GM19395 (cell line): ENCODE data around the gene ZFP42.
"Not testable (repeated sequence)": the region's sequence is repeated elsewhere in the genome, so short reads cannot be mapped to it uniquely, and the experiment has no call there.

ENCODE experiments used
- ATAC-seq: cut with Tn5 transposase; IDR thresholded peaks from one replicate; pipeline ENCODE4 v1.9.1; 2021; ENCODE audit warnings: mild to moderate bottlenecking, moderate library complexity; ENCODE audit not compliant: unreplicated experiment

ZFP42 gene

DNA sequence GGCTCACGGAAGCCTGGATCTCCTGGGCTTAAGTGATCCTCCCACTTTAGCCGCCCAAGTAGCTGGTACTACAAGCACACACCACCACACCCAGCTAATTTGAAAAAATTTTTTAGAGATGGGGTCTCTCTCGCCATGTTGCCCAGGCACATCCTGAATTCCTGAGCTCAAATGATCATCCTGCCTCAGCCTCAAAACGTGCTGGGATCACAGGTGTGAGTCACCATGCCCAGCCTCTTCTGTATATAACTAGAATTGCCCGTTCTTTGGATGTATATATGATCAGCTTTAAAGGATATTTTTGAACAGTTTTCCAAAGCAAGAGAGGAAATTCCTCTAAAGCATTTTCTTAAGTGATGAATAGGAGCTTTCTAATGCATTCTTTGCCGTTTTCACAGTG is 22.7 kb downstream of the ZFP42 start:
- ATAC-seq = no peak

DNA sequence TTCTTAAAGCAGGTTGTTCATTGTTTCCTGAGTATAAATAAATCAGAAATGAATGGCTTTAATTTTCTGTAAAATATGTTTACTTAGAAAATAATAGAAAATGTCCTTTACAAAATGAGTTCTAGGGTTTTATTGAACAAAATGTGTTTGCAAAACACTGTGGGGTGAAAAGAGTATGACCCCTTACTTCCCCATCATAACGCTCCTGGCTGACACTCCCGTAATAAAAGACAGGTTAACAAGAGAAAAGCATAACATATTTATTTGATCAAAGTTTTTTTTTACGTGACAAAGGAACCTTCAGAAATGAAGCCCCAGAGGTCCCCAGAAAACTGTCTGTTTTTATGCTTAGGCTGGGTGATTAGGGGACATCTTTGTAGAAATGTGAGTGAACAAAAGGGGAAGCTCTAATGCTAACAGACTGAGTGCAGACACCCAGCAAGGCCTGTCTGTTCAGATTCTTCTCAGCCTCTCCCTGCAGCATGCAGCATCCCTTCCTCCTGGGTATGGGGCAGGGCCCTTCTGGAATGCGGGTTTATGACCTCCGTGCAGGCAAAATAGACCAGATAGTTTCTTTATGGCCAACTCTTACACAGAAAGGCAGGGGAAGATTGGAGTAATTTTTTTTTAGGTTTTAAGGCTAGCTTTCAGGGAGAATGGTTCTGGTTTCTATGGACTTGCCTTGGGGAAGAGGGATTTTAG is 26.1 kb downstream of the ZFP42 start:
- ATAC-seq = no peak

GRCh38 chr4:188023682-188024081 is 28.1 kb downstream of the ZFP42 start:
- ATAC-seq = no peak

DNA sequence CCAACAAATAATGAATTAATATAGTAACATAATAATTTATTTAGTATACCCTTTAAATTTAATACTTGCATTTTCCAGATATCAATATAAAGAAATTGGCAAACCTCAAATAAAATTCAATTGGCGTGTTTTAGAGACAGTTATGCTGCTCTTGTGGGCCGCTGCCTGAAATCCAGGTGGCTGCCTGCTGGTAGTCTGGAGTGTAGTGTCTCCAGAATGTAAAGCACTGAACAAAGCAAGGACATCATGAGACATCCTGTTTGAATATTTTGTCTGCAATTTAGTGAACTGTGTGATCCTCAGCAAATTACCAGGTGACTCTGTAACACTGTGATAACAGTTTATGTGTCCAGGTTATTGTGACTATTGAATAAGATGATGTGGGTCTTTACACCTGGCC is 29.9 kb downstream of the ZFP42 start:
- no peak for ATAC-seq

GRCh38 chr4:188029114-188029513 is 33.5 kb downstream of the ZFP42 start:
- no peak for ATAC-seq

- ATAC-seq = no peak
Measured at GRCh38 chr4:188030401-188030800, 34.8 kb downstream of the ZFP42 start.

DNA sequence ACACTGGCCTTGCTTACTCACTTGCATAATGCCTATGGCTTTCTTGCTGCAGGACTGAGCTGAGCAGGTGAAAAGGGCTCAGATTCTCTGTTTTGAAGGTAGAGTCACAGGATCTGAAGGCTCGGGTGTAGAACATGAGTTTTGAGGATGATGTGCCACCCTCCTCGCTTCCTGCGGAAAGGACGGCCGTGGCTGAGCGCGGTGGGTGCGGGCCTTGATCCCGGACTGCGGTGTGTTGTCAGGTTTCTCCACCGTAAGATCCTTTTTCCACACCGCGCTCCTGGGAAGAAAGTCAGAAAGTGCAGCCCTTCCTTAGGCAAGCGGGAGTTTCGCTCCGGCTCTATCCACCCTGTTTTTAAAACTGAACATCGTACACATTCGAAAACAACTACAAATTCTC is 36.2 kb downstream of the ZFP42 start:
- no peak for ATAC-seq

DNA sequence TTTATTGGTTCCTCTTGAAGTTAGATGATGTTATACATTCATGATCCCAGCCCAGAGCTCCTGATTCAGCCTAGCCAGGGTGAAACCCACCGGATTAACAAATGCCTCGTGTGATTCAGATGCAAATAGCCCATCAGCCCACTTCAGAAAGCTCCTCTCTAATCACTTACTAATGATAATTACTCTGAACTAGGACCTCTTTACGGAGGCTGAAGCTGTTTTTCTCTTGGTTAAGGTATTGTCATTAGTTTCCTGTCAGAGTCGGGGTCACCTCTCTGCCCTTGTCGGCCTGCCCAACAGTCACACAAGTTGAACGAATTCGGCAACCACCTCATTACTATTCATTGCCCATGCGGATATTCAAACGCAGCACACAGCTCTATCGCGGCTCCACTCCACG is 36.6 kb downstream of the ZFP42 start:
- no peak for ATAC-seq

DNA sequence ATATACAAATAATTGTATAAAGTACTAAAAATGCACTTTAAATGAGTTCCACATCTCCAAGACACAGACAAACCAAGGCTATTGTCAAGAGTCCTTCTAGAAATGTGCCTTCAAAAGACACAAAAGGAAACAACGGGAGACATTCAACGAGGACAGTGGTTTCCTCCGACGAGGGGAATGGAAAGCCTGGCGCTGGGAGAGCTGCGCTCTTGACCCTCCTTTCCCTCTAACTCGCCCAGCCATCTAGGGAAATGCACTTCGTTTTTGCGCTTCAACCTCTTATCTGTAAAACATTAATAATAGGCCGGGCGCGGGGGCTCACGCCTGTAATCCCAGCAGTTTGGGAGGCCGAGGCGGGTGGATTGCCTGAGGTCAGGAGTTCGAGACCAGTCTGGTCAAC is 37.0 kb downstream of the ZFP42 start:
- no peak for ATAC-seq

DNA sequence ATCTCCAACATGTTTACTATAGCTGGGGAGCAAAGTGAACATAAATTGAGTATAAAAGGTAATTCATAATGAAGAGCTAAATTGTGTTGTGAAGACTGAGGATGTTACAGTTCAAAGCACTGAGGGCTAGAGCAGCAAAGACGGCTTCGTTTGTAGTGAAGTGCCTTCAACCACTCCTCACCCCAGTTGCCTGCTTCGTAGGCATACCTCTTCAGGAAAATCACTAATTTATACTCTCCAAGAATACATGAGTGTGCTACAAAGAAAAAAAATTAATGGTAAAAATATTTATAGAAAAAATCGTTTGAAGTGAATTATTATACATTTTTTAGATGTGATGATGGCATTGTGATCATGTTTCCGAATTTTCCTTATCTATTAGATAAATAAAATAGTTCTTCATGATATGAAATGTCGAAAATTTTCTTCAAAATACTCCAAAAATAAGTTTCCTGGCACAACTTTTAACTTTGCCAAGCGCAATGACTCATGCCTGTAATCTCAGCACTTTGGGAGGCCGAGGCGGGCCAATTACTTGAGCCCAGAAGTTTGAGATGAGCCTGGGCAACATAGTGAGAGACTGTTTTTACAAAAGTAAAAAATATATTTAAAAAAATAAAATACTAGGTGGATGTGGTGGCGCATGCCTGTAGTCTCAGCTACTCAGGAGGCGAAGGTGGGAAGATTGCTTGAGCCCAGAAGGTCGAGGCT is 41.6 kb downstream of the ZFP42 start:
- no peak for ATAC-seq

GRCh38 chr4:188041721-188042120 is 46.1 kb downstream of the ZFP42 start:
- ATAC-seq = no peak

DNA sequence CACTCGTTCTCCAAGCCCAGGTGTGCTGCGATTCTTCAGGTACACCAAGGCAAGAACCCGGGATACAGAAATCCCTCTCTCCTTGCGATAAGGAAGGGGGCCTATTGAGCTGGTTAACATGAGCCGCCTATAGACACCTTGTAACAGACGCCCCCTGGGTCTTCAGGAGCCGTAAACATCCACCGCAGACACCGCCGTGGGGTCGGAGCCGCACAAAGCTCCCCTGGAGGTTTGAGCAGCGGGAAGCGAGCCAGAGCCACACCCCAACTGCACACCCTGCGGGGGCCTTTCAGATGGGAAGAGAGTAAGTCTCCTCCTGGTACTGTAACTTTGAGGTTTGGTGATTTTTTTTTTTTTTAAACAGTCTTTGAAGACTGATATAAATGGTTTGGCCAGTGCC is 46.6 kb downstream of the ZFP42 start:
- no peak for ATAC-seq

- no peak for ATAC-seq
Measured at GRCh38 chr4:188043154-188043553, 47.6 kb downstream of the ZFP42 start.

DNA sequence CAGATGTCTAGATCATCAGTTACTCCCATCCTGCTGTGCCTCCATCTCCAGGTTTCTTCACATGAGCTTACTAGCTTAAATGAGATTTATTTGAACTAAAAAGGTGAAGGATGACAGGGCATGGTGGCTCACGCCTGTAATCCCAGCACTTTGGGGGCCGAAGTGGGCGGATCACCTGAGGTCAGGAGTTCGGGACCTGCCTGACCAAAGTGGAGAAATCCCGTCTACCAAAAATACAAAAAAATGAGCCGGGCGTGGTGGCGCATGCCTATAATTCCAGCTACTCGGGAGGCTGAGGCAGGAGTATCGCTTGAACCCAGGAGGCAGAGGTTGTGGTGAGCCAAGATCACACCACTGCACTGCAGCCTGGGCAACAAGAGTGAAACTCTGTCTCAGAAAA is 49.9 kb downstream of the ZFP42 start:
- ATAC-seq = not testable (repeated sequence)

DNA sequence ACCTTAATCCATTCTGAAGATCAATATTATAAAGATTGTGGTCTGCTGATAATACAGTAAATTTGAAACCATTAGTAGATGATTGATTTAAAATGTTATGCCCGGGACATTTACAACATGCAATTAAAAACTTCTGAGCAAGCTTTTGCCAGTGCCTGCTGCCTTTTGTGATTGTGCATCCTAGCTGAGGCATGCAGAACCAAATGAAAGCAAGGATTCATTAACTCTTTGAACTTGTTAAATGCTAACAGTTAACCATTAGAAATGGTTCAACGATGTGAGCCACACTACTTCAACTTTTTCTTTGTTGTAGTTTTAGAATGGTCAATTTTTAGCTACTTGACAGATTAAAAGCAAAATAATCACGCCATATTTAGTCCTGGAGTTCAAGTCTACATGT is 51.1 kb downstream of the ZFP42 start:
- ATAC-seq = no peak

GRCh38 chr4:188053302-188053701 is 57.7 kb downstream of the ZFP42 start:
- ATAC-seq = no peak
